LNCaP clone FGC (cell line): Measurements from ENCODE around the gene DLGAP1.

Source experiments
- DNase-seq: peaks from one replicate; pipeline ENCODE4 v3.0.0-alpha.2; 2011; ENCODE audit warnings: low read depth
- H3K4me3 ChIP-seq: 2 replicates; pipeline ENCODE4 v1.5.1; 2011; ENCODE audit warnings: mild to moderate bottlenecking, low read depth, low read length, control low read depth
- TF ChIP-seq, protein P1 (sequence below): IDR thresholded peaks from 2 replicates; pipeline ENCODE4 v1.5.1; 2012; ENCODE audit warnings: mild to moderate bottlenecking; ENCODE audit not compliant: control insufficient read depth, insufficient read depth; ENCODE audit errors: extremely low read depth

Gene DLGAP1

DNA sequence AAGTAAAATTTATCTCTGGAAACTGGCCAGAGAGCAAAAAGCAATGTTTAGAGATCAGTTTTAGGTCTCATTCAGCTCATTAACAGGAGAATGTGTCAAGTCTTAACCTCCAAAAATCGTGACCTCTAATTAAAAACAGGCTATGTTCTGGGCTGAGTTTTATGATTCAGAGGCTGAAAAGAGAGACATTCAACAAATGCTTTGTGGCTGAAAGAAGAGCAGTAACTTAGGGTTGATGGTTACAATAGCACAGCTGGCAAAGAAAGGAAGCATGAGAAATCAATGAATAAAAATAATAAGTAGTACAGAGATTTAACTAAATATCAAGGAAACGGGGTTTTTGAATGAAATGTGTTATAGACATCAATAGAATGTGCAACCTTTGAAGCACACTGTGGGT is 992.1 kb downstream of the DLGAP1 start:
- TF ChIP-seq, protein P1, sequence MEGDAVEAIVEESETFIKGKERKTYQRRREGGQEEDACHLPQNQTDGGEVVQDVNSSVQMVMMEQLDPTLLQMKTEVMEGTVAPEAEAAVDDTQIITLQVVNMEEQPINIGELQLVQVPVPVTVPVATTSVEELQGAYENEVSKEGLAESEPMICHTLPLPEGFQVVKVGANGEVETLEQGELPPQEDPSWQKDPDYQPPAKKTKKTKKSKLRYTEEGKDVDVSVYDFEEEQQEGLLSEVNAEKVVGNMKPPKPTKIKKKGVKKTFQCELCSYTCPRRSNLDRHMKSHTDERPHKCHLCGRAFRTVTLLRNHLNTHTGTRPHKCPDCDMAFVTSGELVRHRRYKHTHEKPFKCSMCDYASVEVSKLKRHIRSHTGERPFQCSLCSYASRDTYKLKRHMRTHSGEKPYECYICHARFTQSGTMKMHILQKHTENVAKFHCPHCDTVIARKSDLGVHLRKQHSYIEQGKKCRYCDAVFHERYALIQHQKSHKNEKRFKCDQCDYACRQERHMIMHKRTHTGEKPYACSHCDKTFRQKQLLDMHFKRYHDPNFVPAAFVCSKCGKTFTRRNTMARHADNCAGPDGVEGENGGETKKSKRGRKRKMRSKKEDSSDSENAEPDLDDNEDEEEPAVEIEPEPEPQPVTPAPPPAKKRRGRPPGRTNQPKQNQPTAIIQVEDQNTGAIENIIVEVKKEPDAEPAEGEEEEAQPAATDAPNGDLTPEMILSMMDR = no peak
- no peak for DNase-seq

DNA sequence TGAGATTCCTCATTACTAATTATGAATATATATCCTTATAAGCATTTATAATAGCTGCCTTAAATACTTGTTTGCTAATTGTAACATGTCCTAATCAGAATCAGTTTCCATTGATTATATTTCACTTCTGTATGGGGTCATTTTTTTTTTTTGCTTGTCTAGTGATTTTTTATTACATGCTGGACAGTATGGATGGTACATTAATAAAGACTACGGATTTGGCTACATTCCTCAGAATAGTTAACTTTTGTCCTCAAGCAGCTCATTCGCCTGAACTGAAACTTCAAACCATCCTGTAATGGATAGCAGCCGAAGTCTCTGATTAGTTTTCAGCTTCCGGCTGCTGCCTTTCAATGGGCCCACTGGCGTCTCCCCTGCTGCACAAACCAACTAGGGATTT is 993.4 kb downstream of the DLGAP1 start:
- no peak for DNase-seq
- TF ChIP-seq, protein P1 = no peak
- H3K4me3 ChIP-seq = no peak overlapping the region

More for the DNA sequence above, 992.1 kb downstream of the DLGAP1 start:
- no peak overlapping the region for H3K4me3 ChIP-seq

DNA sequence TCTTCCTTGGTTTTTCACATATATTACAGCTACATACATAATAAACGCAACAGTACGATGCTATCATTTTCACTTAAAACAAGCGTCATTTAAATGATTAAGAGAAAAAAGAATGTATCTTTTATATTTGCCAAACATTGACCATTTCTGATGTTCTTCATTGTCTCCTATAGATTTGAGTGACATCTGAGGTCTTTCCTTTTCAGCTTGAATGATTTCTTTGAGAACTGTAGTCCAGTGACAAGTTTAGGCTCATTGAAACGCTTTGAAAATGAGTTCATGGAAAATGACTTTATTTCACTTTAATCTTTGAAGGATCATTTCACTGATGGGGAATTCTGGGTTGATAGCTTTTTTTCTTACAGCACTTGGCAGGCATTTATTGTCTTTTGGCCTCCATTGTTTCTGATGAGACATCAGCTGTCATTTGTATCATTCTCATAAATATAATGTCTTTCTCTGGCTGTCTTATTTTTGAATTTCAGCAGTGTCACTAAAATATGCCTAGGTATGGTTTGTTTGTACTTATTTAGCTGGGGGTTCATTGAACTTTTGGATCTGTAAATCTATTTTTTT is 994.2 kb downstream of the DLGAP1 start:
- TF ChIP-seq, protein P1 = no peak
- no peak overlapping the region for H3K4me3 ChIP-seq
- DNase-seq = no peak

DNA sequence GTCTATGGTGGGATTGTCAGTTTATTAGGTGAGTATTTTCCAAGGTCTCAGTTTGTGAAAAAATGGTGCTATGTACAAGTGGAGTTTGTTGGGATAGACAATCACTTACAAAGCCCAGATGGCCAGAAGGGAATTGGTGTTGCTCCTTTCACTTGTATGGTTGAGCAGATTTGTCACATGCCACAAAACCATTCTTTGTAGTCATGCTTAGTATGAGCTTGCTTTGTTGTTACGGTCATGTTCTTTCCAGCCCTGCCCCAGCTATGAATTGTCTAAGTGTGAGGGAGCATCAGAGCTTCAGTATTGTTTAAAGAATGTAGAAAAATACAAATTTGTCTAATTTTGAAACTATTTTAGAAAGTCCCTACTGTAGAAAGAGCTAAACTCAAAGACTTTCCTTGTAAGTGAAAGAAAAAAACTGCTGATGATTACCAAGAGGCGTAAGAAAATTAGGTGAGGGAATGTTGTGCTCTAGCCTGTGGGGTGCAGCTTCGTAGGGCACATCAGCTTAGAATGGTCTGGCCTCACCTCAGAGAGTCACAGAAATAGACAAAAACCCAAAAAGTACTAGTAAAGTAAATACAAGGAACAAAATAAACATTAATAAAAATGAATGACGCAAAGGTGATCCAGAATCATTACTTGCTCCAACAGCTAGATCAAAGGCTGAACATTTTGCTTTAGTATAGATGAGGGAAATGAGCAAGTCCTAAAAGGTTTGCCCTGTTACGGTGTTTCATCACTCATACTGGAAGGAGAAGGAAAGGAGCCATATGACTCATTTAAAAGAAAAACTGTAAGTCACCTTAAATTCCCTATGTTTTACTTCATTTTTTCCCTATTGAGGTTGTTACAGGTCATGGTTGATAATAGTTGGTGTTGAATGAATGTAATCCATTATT is 995.9 kb downstream of the DLGAP1 start:
- TF ChIP-seq, protein P1 = no peak
- no peak for DNase-seq
- no peak overlapping the region for H3K4me3 ChIP-seq

DNA sequence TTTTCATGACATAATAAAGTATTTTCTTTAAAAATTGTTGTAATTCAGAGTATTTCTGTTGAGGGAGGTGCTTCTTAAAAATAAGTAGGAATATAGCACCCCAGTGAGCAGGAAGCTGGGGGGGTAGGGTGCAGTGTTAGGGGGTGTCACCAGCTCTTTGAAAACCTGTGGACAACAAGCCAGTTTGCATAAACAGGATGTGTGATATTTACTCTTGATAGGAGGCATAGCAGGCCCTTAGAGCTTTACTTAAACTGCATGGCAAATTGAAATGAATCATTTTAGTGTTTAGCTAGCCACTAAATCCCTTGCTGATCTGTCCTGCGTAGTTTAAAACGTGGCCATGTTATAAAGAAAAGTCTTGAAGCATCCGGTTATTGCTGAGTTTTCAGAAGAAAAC is 996.7 kb downstream of the DLGAP1 start:
- DNase-seq = no peak
- no peak overlapping the region for H3K4me3 ChIP-seq
- TF ChIP-seq, protein P1 = no peak

DNA sequence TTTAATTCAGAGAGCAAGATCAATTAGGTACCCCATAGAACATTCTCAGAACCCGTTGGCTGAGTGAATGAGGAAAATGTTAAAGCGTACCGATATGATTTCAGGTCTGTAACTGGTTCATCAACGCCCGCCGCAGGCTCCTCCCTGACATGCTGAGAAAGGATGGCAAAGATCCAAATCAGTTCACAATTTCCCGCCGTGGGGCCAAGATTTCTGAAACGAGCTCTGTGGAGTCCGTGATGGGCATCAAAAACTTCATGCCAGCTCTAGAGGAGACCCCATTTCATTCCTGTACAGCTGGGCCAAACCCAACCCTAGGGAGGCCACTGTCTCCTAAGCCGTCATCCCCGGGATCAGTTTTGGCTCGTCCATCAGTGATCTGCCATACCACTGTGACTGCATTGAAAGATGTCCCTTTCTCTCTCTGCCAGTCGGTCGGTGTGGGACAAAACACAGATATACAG is 997.8 kb downstream of the DLGAP1 start:
- DNase-seq = no peak
- TF ChIP-seq, protein P1 = no peak
- H3K4me3 ChIP-seq = no peak overlapping the region
